Measurements from ENCODE around the gene ARRDC3.
"Not testable (repeated sequence)": the region's sequence is repeated elsewhere in the genome, so short reads cannot be mapped to it uniquely, and the experiment has no call there.

Gene ARRDC3

DNA sequence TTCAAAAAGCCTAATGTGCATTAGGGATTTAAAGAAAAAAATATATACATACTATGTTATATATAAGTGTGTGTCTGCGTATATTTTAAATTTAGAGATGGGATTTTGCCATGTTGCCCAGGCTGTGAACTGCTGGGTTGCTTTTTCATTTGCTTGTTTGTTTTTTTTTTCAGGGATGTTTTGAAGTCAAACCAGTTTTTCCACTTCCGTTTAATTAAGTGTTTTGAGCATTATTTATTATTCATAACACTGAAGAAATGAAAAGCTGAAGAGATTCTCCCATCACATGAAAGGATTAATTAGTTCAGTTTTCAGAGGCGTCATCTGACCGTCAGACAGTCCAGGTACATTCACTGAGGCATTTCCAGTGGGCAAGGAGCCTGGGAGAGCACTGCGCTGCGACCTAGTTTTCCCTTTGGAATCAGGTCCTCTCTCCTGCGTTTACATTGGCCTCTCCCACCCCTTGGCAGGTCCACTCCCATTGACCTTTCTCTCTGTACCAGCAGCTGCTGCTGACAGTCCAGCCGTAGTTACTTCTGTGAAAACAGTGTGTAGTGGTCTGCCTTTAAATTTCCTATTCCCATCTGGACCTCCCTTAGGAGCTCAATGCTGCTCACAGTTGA, 26.0 kb downstream of the ARRDC3 start:
- no peak for DNase-seq

DNA sequence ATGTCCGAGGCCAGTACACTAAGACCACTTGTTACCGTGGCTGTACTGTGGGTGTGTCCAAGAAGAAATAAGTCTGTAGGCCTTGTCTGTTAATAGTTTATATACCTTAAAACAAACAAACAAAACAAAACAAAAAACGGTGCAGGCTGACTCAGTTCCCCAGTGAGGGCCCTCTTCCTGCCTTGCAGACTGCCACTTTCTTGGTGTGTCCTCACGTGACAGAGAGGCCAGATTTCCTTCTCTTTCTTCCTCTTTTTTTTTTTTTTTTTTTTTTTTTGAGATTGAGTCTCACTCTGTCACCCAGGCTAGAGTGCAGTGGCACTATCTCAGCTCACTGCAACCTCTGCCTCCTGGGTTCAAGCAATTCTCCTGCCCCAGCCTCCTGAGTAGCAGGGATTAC, 28.2 kb downstream of the ARRDC3 start:
- DNase-seq, result peak; percentile 48

DNA sequence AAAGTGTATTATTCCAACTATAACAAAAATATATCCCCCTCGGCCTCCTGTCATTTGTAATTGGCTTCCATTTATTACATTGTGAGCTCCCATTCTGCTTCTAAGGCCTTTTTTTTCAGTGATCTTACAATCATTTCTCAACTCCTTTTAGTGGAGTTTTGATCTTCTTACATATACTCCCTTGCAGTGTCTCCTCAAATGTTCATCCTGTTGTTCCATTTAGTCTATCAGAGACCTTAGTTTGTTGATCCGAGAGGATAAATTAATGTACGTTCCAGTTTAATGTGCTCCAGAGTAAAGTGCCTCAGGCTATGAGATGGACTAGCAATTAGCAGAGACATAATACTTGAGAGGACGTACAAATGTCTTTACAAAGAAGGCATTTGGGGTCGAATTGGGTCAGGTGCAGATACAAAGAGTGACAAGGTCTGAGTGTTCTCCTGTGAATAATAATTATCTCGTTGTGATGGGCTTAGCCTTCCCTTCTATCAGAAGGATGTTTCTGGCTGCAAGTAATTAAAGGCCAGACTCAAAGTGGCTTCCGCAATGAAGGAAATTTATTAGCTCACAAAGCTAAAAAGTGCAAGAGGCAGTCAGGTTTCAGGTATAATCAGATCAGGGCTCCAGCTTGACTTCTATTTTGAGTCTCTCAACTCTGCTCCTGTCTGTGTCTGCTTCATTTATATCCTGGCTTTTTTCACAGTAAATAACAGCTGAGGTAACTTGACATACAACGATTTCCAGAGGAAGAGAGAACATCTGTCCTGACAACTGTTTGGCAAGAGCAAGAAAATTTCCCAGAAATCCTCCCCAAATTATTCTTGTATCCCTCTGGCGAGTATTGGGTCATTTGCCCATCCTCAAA, 30.1 kb downstream of the ARRDC3 start:
- no peak for DNase-seq

DNA sequence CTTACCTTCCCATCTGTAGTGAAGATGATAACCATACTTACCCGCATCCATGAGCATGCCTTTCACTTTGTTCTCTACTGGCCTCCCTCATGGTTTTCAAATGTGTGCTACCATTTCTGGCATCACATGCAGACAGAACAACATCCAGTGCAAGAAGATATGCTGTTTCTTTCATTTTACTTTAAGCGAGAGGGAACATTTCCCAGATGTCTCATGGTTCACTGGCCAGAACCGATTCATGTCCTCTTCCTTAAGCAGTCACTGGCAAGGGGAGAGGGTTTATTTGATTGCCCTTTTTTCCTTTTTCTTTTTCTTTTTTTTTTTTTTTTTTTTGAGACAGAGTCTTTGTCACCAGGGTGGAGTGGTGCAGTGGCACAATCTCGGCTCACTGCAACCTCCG, 37.7 kb downstream of the ARRDC3 start:
- DNase-seq, result no peak

DNA sequence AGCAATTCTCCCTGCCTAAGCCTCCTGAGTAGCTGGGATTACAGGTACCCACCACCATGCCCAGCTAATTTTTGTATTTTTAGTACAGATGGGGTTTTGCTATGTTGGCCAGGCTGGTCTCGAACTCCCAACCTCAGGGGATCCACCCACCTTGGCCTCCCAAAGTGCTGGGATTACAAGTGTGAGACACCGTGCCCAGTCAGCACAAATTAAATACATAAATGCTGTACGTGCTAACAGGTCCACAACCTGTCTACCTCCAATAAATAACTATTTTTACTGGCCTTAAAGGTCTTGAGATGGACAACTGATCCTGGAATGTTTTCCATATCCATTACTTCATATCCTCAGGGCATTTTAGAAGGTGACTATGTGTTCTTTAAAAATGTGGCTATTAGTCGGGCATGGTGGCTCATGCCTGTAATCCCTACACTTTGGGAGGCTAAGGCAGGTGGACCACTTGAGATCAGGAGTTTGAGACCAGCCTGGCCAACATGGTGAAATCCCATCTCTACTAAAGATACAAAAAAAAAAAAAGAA, 38.4 kb downstream of the ARRDC3 start:
- DNase-seq, result not testable (repeated sequence)

DNA sequence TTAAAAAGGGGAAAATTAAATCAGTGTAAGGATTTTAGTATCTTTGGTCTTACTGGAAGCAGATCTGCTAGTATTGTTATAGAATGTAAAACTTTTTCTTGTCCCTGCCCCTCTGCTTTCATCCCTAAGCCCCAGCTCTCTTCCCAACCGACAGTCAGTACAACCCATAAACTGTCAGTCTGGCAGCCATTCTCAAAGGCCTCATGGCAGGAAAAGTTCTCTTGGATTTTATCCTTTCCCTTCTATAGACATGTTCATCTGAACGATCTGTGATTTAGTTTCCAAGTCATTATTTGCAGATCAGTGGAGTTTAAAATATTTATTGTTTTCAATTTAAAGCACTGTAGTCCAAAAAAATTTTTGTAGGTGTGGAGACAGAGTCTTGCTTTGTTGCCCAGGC, 39.2 kb downstream of the ARRDC3 start:
- DNase-seq, result no peak

DNA sequence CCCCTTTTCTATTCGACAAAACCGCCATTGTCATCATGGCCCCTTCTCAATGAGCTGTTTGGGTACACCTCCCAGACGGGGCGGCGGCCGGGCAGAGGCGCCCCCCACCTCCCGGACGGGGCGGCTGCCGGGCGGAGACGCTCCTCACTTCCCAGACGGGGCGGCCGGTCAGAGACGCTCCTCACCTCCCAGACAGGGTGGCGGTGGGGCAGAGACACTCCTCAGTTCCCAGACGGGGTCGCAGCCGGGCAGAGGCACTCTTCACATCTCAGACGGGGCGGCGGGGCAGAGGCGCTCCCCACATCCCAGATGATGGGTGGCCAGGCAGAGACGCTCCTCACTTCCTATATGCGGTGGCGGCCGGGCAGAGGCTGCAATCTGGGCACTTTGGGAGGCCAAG, 40.2 kb downstream of the ARRDC3 start:
- not testable (repeated sequence) for DNase-seq

DNA sequence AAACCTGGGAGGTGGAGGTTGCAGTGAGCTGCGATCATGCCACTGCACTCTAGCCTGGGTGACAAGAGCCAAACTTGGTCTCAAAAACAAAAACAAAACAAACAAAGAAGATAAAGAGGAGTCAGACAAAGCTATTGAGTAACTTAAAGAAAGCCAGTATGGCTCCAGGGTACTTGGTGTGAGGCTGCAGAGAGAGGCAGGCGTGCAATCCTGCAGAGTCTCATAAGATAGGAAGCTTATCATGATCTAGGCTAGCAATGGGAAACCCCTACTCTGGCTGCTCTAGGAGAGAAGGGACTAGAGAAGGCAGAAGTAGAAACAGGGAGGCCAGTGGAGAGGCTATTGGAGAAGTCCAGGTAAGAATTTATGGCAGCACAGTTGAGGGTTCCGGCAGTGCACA, 42.0 kb downstream of the ARRDC3 start:
- no peak for DNase-seq

DNA sequence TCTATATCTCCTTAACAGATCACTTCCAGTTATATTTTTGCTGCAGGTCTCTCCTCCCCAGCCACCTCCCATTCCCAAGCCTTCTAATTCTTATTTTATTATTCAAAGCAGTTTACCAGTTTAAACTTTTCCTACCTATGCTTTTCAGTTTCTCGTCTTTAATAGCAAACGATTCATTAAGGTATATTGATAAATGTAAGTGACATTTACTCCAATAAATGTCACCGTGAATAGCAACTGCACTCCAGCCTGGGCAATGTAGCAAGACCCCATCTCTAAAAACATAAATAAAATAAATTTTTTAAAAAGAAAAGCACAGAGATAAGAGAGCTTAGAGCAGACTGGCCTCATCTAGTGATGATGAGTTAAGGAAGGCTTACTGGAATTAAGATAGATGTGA, 42.6 kb downstream of the ARRDC3 start:
- DNase-seq, result no peak

DNA sequence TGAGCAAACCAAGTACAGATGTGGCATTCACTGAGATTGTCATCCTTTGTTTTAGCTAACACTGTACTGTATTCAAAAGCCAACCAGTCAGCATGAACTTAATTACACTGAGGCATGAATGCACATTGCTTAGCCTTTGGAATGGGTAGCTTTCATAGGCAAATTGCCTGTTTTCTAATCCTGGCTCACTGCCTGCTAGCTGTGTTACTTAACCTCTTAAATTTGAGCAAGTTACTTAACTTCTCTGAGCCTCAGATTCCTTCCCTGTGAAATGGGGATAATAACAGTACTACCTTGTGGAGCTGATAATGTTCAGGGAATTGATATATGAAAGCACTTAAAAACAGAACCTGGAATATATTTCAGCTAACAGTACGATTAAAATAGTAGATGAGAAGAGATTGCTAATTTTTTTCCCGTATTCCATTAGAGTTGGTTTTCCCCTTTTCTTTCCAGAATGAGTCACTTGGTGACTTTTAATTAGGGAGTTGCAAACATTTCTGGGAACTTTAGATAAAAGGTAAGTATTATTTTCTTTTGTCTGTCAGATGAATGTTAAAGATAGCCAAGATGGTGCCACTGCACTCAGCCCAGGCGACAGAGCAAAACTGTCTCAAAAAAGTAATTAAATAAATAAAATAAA, 43.9 kb downstream of the ARRDC3 start:
- no peak for DNase-seq

DNA sequence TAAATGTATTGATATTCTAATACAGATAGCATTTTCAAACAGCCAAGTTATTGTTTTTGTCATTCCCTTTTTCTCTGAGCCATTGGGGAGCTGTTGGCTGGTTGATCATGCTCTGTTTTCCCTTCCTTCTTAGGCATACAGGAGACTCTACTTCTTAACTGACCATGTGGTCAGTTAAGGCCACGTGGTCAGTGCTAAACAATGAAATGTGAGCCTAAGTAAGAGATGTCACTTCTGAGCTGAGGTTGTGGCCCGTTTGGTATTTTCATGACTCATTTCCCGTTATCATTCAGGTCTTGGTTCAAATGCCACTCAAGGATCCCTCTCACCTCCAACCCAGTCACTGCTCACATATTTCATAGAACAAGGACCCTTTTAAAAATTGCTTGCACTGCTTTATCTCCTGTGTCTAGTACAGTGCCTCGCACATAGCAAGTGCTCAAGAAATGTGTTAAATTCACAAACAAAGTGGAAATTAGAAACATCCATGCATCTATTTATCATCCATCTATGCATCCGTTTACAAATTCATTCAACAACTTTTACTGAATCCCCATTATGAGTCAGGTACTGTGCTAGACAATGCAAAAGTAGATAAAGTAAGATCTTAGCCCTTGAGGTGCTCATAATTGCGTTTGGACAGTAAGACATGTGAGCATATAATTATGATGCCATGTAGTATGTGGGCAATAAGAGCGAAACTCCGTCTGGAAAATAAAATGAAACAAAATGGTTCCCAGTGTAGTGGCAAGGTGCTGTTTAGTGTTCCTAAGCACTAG, 50.7 kb downstream of the ARRDC3 start:
- no peak for DNase-seq

DNA sequence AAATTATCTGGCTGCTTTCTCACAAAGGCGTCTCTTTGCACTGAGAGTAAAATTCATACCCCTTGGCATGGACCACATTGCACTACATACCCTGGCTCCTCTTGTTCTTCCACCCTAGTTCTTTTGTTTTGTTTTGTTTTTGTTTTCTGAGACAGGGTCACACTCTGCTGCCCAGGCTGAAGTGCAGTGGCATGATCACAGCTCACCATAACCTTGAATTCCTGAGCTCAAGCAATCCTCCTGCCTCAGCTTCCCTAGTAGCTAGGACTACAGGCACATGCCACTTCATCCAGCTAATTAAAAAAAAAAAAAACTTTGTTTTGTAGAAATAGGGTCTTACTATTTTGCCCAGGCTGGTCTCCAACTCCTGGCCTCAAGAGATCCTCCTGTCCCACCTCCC, 51.4 kb downstream of the ARRDC3 start:
- DNase-seq, result no peak

DNA sequence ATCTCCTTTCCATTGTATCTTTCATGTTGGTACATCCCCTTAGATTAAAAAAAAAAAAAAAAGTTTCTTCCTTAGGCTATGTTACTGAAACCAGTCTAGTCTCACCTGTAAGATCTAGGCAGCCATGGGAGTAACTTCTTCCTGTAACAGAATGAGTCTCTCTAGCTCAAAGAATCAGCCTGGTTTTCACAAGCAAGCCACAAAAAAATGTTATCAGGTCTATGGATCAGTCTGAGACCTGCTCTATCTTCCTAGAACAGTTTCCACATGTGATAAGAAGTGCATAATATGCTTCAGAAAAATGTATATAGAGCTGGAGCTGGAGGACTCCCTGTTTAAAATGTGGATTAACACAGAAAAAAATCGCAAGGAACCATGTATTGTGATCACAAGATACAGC, 53.8 kb downstream of the ARRDC3 start:
- no peak for DNase-seq

DNA sequence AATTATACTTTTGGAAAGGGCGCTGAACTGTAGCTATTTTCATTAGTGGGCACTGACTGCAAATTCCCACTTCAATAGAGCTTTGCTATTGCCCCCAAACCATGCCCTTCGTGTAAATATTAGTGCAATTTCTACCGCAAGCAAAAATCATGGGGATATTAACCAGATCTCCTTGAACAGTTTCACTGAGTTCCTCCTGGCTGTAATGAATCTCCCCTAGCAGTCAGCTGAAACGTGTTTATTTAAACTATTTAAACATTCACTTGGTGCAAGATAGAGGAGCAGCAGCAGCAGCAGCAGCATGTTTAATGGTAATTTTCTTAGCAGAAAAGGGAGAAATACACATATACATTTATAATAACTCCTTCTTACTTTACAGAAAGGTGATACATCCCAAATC, 54.4 kb downstream of the ARRDC3 start:
- DNase-seq, result no peak

DNA sequence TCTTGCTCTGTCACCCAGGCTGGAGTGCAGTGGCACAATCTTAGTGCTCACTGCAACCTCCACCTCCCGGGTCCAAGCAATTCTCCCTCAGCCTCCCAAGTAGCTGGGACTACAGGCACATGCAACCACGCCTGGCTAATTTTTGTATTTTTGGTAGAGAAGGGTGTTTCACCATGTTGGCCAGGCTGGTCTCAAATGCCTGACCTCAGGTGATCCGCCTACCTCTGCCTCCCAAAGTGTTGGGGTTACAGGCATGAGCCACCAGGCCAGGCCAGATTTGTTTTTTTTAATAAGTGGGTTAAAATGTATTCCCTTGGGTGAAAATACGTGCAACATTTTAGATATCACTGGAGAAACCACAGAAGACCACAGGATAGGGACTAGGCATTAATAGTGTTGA, 60.1 kb downstream of the ARRDC3 start:
- DNase-seq, result not testable (repeated sequence)

DNA sequence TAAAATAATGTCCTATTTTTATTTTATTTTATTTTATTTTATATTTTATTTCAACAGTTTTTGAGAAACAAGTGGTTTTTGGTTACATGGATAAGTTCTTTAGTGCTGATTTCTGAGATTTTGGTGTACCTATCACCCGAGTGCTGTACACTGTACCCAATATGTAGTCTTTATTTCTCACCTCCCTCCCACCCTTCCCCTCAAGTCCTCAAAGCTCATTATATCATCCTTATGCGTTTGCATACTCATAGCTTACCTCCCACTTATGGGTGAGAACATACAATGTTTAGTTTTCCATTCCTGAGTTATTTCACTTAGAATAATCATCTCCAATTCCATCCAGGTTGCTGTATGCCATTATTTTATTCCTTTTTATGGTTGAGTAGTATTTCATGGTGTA, 63.5 kb downstream of the ARRDC3 start:
- no peak for DNase-seq

DNA sequence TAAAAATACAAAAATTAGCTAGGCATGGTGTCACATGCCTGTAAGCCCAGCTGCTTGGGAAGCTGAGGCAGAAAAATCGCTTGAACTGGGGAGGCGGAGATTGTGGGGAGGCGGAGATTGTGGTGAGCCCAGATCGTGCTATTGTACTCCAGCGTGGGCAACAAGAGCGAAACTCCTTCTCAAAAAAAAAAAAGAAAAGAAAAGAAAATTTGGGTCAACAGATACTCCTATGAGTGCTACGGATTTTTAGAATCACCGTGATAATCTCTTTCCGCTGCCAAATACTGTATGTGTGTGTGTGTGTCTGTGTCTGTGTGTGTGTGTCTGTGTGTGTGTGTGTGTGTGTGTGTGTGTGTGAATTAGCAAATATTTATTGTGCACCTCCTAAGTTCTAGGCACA, 64.4 kb downstream of the ARRDC3 start:
- no peak for DNase-seq

Data from RPMI8226 (cell line).